Sigmoid colon (tissue), 7 donors: ENCODE measurements around the gene CSF1R. TPM values are rescaled to one million over a fixed set of nuclear protein-coding genes. Genes with fewer than 3 reads are reported as not detected.
A peak's percentile ranks its signal among the peaks of the same experiment; 100 is the strongest.

ENCODE experiments used
- DNase-seq: peaks from one replicate; pipeline ENCODE4 v3.0.0-alpha.2; 2019
- H3K27ac ChIP-seq, 4 donors: fragments of 200-600 bp; sonication (generic); one replicate each; pipeline ENCODE4 v1.5.1; 2016 to 2019; ENCODE audit warnings: mild to moderate bottlenecking in 1 of 4
- H3K27me3 ChIP-seq, 3 donors: fragments of 200-600 bp; sonication (generic); one replicate each; pipeline ENCODE4 v1.5.1; 2019; ENCODE audit warnings: mild to moderate bottlenecking in 1 of 3
- H3K36me3 ChIP-seq, 4 donors: fragments of 200-600 bp; sonication (generic); one replicate each; pipeline ENCODE4 v1.5.1; 2016 to 2019
- H3K4me1 ChIP-seq, 4 donors: fragments of 200-600 bp; sonication (generic); one replicate each; pipeline ENCODE4 v1.5.1; 2017 to 2019
- H3K4me3 ChIP-seq, 4 donors: fragments of 200-600 bp; sonication (generic); one replicate each; pipeline ENCODE4 v1.5.1; 2017 to 2019; ENCODE audit warnings: mild to moderate bottlenecking in 2 of 4, moderate library complexity in 1 of 4
- H3K9me3 ChIP-seq, 4 donors: fragments of 200-600 bp in 3 of 4; sonication (generic) in 3 of 4; one replicate each; pipeline versions ENCODE4 v1.5.1 to v1.6.1; 2013 to 2019
- EP300 ChIP-seq, 4 donors: sonication (generic); formaldehyde crosslinking; IDR thresholded peaks; one replicate each; pipeline ENCODE4 v1.6.1; 2017; ENCODE audit warnings: antibody characterized with exemption in 4 of 4
- POLR2A ChIP-seq, 2 donors: fragments of 450-650 bp; IDR thresholded peaks; one replicate each; pipeline ENCODE4 v1.6.1; 2016; ENCODE audit warnings: antibody characterized with exemption in 2 of 2, mild to moderate bottlenecking in 2 of 2, moderate library complexity in 2 of 2
- POLR2AphosphoS5 ChIP-seq, 4 donors: sonication (generic); formaldehyde crosslinking; IDR thresholded peaks; one replicate each; pipeline ENCODE4 v1.6.1; 2017; ENCODE audit warnings: antibody characterized with exemption in 4 of 4
- WGBS, 2 donors: extraction: QIAGEN DNeasy Blood & Tissue Kit; methylation state at CpG; one replicate each; pipeline ENCODE4 v1.1.7; 2013; 5-methylcytosine and 5-hydroxymethylcytosine counted together
- intact Hi-C: fragments of 100-400 bp; cut with DNase I; formaldehyde crosslinking; loops from one replicate; pipeline ENCODE4 v1.15.1; 2023
- polyA plus RNA-seq, 3 donors: library from polyadenylated mRNA; stranded (reverse); fragments of 200-250 nt; gene quantifications; one replicate each; pipeline ENCODE4 v1.2.3, GENCODE V29; 2013
- total RNA-seq, 4 donors: library from RNA; depleted of rRNA; stranded (reverse); fragments of >200 nt; gene quantifications; one replicate each; pipeline ENCODE4 v1.1.0, GENCODE V29; 2016
- TF ChIP-seq, protein P1 (sequence below), 4 experiments: fragments of 450-650 bp in 3 of 4; fragments of 200-600 bp in 1 of 4; IDR thresholded peaks; one replicate each; pipeline ENCODE4 v1.5.1; 2016 to 2019; ENCODE audit warnings: antibody characterized with exemption in 4 of 4, mild to moderate bottlenecking in 3 of 4, moderate library complexity in 2 of 4
- donor health status: healthy with polysubstance abuse.
- donor health status: Bipolar disorder and iron deficiency.
- donor health status: healthy.

The CSF1R gene
- total and polyA plus RNA-seq, 7 donors: 10.8 to 44.4 (median 26.1) TPM

- Histone ChIP-seq H3K4me3 (no peak overlapping the region), H3K9me3 (no peaks in the 10 kb centered on the region), H3K36me3 (peaks cover 8 to 86% (median 30%) of the 10 kb centered on the region in 4 donors), H3K27me3 (no peaks in the 10 kb centered on the region), H3K27ac (no peak overlapping the region), H3K4me1 (no peaks in the 10 kb centered on the region)
- intact Hi-C loops: no loop called here
- TF ChIP-seq POLR2A (IDR thresholded peaks at IDR 0.05) (no peak), POLR2AphosphoS5 (IDR thresholded peaks at IDR 0.05) (no peak)
- TF ChIP-seq, protein P1, sequence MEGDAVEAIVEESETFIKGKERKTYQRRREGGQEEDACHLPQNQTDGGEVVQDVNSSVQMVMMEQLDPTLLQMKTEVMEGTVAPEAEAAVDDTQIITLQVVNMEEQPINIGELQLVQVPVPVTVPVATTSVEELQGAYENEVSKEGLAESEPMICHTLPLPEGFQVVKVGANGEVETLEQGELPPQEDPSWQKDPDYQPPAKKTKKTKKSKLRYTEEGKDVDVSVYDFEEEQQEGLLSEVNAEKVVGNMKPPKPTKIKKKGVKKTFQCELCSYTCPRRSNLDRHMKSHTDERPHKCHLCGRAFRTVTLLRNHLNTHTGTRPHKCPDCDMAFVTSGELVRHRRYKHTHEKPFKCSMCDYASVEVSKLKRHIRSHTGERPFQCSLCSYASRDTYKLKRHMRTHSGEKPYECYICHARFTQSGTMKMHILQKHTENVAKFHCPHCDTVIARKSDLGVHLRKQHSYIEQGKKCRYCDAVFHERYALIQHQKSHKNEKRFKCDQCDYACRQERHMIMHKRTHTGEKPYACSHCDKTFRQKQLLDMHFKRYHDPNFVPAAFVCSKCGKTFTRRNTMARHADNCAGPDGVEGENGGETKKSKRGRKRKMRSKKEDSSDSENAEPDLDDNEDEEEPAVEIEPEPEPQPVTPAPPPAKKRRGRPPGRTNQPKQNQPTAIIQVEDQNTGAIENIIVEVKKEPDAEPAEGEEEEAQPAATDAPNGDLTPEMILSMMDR (IDR thresholded peaks at IDR 0.05): no peak
- peak; percentile 55 for DNase-seq
- WGBS, 2 donors: 86 to 92% methylated on average over 11 of the region's 11 CpGs
These were observed 32.3 kb upstream of the CSF1R start for GRCh38 chr5:150118561-150119229.

- WGBS, 2 donors: 87 to 91% methylated on average over 9 of the region's 9 CpGs
- Histone ChIP-seq H3K4me3 (no peak overlapping the region), H3K4me1 (peaks cover 0 to 4% (median 0%) of the 10 kb centered on the region in 4 donors), H3K27ac (no peak overlapping the region), H3K9me3 (no peaks in the 10 kb centered on the region), H3K27me3 (no peaks in the 10 kb centered on the region), H3K36me3 (peaks cover 8 to 79% (median 26%) of the 10 kb centered on the region in 4 donors)
- TF ChIP-seq EP300 (IDR thresholded peaks at IDR 0.05) (no peak), POLR2AphosphoS5 (IDR thresholded peaks at IDR 0.05) (no peak)
- TF ChIP-seq, protein P1 (IDR thresholded peaks at IDR 0.05): no peak
- intact Hi-C loops: no loop called here
- peak; percentile 54 for DNase-seq
These were observed 31.7 kb upstream of the CSF1R start for GRCh38 chr5:150117945-150118560.

DNA sequence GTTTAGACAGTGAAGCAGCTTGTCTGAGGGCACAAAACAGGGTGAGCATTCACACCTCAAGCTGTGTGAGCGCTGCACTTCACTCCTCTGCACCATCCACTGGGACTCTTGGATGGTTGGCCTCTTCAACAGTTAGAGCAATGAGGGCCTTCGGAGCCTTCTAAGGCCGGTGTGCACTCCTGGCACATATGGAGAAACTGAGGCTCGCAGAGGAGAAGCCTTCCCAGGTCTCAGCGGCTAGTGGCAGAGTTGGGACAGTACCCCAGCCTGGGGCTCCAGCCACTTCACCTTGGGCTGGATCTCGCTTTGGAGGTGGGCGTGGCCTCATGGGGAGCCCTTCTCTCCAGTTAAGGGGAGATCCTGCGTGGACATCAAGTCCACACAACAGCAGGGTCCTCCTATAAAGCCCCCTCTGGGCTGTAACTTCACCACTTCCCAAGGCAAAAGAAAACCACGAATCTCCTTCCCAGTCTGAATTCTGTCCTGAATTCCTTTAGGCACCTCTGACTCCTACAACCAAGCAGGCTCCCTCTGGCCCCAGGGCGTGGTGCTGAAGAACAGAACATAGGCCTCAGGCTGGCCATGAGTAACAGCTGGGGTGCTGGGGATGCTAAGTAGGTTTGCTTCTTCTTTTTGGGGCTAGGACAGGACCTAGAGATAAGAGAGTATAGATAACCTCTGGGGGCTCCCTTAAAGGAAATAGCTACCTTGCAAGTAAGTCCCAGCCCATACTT is 30.5 kb upstream of the CSF1R start:
- Histone ChIP-seq H3K4me1 (peaks cover 0 to 12% (median 0%) of the 10 kb centered on the region in 4 donors), H3K4me3 (no peak overlapping the region), H3K27ac (no peak overlapping the region), H3K9me3 (no peaks in the 10 kb centered on the region), H3K27me3 (no peaks in the 10 kb centered on the region), H3K36me3 (peaks cover 8 to 67% (median 23%) of the 10 kb centered on the region in 4 donors)
- intact Hi-C loops: no loop called here
- 90 to 91% methylated on average over 10 of the region's 10 CpGs for WGBS, 2 donors
- DNase-seq: peak; percentile 50
- TF ChIP-seq, protein P1 (IDR thresholded peaks at IDR 0.05): no peak

GRCh38 chr5:150114773-150115408 is 28.5 kb upstream of the CSF1R start:
- peaks cover 6 to 48% (median 16%) of the 10 kb centered on the region in 4 donors for H3K36me3 ChIP-seq
- intact Hi-C loops: no loop called here
- H3K4me3 ChIP-seq: no peak overlapping the region
- H3K4me1 ChIP-seq: peaks cover 0 to 12% (median 0%) of the 10 kb centered on the region in 4 donors
- DNase-seq: no peak
- 84 to 87% methylated on average over 8 of the region's 8 CpGs for WGBS, 2 donors
- H3K9me3 ChIP-seq: no peaks in the 10 kb centered on the region
- H3K27ac ChIP-seq: no peak overlapping the region
- TF ChIP-seq EP300 (IDR thresholded peaks at IDR 0.05) (no peak), POLR2AphosphoS5 (IDR thresholded peaks at IDR 0.05) (no peak), POLR2A (IDR thresholded peaks at IDR 0.05) (no peak)
- TF ChIP-seq, protein P1 (IDR thresholded peaks at IDR 0.05): no peak
- no peaks in the 10 kb centered on the region for H3K27me3 ChIP-seq
